PC-3 (cell line): ENCODE measurements around the gene PLCXD1.

Experiments used
- EZH2 ChIP-seq: fragments of 300-600 bp; sonication (generic); IDR thresholded peaks from one replicate; pipeline ENCODE4 v1.6.1; 2017; ENCODE audit warnings: antibody characterized with exemption, mild to moderate bottlenecking, low read length; ENCODE audit not compliant: unreplicated experiment
- EZH2phosphoT487 ChIP-seq: fragments of 300-600 bp; sonication (generic); IDR thresholded peaks from 2 replicates; pipeline ENCODE4 v1.6.1; 2018; ENCODE audit warnings: mild to moderate bottlenecking, antibody characterized with exemption, low read length, borderline replicate concordance

DNA sequence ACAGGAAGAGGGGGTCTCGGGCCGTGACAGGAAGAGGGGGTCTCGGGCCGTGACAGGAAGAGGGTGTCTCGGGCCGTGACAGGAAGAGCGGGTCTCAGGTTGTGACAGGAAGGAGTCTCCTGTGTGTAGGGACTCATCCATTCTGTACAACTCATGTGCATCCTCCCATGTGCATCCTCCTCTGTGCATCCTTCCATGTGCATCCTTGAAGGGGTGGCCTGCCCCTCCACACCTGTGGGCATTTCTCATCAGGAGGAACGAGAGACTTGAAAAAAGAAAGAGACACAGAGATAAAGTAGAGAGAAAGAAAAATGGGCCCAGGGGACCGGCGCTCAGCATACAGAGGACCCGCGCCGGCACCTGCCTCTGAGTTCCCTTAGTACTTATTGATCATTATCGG lies 30.2 kb upstream of the PLCXD1 start:
- TF ChIP-seq EZH2phosphoT487 (no peak), EZH2 (no peak)
